Hematopoietic multipotent progenitor cell treated with erythropoietin and hydrocortisone succinate and interleukin-3 and kit ligand, for 8 days (in vitro differentiated cells): Measurements from ENCODE around the gene FXYD3.

Experiments used
- DNase-seq: peaks from one replicate; pipeline ENCODE4 v3.0.0-alpha.2; 2015

Gene FXYD3

GRCh38 chr19:35107545-35107944 lies 8.1 kb upstream of the FXYD3 start:
- DNase-seq, result no peak

DNA sequence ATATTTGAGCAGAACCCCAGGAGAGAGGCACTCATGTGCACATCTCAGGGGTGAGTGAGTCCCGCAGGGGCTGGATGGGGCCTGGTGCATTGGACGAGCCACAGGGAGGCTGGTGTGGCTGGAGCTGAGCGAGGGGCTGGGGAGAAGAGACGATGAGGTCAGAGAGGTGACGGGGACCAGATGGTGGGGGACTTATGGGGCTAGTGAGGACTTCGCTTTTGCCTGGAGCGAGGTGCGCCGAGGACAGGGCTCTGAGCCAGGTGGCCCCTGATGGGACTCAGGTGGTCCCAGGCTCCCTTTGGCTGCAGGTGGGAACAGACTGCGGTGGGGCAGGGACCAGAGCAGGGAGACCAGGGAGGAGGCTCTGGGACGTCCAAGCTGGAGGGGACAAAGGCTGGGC lies 6.9 kb upstream of the FXYD3 start:
- no peak for DNase-seq

DNA sequence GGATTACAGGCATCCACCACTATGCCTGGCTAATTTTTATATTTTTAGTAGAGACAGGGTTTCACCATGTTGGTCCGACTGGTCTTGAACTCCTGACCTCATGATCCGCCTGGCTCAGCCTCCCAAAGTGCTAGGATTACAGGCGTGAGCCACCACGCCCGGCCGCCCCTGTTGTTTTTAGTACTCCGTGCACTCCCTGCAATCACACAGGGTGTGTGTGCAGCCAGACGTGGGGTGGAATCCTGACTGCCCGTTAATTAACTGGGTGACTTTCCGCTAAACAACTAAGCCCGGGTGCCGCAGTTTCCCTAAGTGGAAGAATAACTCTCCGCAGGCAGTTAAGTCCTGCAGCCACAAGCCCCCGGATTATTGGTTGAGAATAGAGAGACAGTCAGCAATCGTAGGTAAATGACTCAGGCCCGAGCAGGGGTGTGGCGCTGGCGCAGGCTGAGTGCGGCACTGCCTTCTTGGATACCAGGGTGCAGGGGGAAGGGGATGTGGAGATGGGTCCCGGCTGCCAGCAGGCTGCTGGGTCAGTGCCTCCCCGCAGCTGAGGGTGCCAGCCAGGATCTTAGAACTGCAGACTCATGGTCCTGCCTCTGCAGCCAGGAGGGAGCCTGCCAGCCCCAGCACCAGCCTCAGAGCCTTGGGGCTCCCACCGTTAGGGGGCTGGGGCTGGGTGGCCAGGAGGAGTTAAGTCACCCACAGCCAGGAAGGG lies 6.1 kb upstream of the FXYD3 start:
- DNase-seq, result peak; percentile 48

- DNase-seq, result no peak
These were observed 4.6 kb upstream of the FXYD3 start for GRCh38 chr19:35110974-35111373.

DNA sequence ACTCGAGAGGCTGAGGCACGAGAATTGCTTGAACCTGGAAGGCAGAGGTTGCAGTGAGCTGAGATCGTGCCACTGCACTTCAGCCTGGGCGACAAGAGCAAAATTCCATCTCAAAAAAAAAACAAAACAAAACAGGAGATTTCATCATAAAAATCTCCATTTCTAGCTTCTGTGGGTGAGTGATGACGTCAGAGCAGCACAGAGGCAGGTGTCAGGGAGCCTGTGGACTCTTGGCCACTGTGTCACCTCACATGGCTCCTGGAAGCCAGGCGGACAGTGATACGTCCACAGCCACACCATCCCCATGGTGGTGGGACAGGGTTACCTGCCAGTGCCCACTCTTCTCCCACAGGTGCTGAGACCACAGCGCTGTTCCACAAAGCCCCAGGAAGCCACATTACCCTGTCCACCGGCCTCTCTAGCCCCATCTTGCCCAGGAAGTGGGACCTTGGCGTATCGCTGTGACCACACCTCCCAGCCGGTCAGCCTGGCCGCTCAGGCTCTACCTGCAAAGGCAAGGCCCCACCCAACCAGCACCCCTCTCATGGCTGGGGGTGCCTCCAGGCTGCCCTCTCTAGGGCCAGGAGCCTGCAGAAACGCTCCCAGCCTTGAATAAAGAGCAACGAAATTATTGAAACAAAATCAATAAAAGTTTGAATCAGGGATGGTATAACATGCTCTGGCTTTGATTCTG lies 2.5 kb upstream of the FXYD3 start:
- no peak for DNase-seq

- DNase-seq, result peak; percentile 72
These were observed 1.1 kb upstream of the FXYD3 start for GRCh38 chr19:35114353-35115176.

DNA sequence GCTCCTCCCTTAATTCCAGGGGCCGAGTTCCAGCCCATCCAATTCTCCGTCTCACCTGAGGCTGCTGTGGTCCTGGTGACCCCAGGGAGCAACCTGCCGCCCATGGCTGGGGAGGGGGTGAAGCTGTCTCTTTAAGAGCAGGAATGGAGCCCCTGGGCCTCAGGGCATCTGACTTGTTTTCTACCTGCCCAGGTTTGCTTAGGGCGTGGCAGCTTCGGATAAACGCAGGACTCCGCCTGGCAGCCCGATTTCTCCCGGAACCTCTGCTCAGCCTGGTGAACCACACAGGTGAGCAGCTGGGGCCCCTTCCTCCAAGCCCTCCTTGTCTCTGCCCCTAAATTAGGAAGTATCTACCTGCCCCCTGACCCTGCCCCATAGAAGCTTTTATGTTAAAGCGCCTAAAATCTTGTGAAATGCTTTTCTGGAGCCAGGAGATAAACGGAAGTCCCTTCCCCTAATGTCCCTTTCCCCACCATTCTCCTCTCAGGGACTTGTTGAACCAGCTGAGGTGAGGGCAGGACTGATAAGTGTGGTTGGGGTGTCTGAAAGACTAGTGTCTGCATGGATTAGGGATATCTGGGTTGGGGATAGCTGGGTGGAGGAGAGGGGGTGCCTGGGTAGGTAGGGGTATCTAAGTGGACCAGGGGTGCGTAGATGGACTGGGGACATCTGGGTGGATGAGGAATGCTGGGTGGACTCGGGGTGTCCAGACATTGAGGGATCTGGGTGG lies 614 bp downstream of the FXYD3 start:
- DNase-seq, result peak; percentile 21

DNA sequence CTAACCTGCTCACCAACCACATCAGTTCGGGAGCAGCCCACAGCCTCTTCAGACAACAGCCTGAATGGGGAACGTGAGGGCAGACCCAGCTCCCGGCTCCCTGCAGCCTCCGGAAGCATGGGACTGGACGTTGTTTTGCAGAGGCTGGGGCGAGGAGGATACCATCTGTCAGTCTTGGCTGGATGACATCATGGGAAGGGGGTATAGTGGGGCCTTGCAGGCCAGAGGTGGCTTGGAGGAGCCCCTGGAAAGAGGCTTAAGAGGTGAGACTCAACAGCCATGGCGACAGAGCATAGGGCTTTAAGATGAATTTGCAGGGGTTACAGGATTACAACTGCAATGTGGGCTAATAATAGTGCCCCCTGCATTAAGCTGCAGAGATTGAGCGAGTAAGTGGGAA lies 1.5 kb downstream of the FXYD3 start:
- DNase-seq, result no peak

DNA sequence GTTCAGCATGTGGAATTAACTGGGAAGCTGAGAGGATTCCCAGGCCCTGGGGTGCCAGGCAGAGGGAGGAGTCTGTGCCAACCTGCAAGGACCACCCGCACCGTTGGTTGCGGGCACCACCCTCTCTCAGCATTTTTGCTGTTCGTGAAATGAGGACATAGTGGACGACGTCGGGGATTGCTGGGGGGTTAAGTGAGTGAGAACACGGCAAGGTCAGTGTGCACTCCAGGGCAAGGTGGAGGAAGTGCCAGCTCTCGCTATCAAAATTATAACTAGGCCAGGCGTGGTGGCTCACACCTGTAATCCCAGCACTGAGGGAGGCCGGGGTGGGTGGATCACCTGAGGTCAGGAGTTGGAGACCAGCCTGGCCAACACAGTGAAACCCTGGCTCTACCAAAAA lies 2.2 kb downstream of the FXYD3 start:
- no peak for DNase-seq

DNA sequence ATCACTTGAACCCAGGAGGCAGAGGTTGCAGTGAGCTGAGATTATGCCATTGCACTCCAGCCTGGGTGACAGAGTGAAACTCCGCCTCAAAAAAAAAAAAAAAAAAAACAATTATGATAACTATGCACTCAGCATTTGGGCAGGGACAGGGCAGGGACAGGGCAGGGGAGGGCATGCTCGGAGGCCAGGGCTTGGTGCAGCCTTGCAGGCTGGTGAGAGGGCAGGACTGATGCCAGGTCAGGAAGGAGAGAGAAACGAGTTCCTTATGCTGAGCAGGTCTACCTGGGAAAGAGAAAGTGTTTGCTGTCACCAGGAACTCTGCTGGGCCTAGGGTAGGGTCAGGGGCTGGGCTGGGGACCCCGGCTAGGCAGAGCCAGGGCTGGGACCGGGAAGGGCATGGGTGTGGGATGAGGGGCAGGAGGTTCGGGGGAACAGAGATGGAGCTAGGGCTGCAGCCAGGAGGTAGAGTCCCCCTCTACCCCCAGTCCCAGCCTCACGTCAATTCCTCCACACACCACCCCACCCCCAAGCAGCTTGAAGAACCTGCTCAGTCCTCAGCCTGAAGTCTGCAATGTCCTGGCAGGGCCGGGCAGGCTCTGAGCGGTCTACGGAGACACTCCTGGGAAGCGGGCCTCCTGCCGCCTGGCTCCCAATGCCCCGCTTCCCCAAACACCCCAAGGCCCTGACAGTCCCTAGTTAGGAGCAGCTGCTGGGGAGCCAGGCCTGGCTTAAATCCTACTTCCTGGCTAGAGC lies 2.8 kb downstream of the FXYD3 start:
- DNase-seq, result peak; percentile 71

DNA sequence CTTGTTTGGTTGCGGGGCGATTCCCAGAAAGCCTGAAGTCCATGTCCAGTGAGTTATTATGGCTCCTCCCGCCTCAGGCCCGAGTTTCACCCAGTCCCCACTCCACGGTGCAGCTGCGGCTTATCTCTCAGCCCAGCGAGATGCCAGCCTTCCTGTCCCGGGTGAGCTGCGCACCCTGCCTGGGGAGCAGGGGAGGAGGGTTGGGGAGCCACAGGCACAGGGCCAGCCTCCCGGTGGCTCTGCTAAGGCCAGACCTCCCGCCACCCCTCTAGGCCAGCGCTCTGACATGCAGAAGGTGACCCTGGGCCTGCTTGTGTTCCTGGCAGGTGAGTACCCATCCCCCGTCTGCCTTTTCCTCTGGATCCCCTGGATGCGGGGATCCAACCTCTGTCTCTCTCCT lies 3.5 kb downstream of the FXYD3 start:
- peak; percentile 80 for DNase-seq

- no peak for DNase-seq
These were observed 4.0 kb downstream of the FXYD3 start for GRCh38 chr19:35119578-35120155.

- no peak for DNase-seq
These were observed 4.9 kb downstream of the FXYD3 start for GRCh38 chr19:35120492-35120891.

GRCh38 chr19:35120898-35121297 lies 5.3 kb downstream of the FXYD3 start:
- no peak for DNase-seq

DNA sequence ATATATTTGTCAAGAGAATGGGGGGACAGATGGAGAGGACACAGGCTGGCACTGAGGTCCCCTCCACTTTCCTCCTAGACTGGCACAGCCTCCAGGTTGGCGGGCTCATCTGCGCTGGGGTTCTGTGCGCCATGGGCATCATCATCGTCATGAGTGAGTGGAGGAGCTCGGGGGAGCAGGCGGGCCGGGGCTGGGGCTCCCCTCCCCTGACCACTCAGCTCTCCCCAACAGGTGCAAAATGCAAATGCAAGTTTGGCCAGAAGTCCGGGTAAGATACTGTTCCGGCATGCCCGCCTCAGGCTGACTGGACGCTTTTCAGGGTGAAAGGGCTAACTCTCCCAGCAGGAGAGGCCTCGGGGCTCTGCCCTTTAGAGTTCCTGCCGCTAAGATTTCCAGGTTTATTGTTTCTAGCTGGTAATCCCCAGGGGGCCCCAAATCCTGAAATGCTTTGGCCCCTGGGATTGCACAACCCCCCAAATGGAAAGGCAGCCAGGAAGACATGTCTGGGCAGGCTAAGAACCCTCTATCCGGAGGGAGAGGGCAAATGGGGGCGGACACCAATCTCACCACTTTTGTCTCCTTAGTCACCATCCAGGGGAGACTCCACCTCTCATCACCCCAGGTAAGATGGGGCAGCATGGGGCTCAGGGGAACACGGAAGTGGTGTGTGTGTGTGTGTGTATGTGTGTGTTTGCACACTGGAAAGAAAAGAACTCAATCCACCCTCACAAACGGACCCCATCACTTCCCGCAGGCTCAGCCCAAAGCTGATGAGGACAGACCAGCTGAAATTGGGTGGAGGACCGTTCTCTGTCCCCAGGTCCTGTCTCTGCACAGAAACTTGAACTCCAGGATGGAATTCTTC lies 7.3 kb downstream of the FXYD3 start:
- no peak for DNase-seq

GRCh38 chr19:35123573-35123972 lies 8.0 kb downstream of the FXYD3 start:
- DNase-seq, result peak; percentile 45

DNA sequence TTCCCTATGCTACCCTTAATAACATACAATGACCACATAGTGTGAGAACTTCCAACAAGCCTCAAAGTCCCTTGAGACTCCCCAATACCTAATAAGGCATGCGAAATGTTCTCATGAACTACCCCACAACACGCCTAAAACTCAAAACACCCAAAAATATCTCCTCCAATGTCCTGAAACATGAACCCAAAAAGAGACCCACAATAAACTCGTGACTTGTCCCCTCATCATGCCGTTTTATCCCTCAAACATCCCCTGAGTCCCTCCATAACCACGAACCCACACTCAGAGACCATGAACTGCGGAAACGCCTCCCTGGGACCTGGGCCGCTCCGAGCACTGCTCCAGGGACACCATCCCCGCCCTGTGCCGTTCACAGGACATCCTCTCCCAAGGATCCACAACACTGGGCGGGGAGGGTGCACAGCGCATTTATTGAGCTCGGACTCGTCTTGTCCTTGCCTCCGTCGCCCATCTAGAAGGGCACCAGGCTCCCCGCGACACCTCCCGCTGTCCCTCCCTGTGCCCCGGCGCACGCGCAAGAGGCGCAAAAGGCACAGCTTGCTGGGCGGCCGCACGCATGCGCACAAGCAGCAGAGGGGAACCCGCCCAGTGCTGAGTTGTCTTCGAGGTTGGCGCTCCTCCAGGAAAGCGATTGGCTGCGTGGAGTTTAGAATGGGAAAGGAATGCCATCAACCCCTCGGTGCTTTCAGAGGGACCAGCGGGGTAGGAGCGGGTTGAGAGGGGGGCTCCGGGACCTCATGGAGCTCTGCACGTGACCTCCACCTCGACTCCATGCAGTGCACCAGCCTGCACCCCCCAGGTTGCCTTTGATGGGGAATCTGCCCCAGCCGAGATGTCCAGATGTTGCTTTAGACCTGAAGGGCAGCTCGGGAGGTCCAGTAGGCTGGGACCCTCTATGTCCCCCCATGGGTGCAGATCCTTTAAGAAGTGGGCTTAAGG lies 8.8 kb downstream of the FXYD3 start:
- peak; percentile 95 for DNase-seq

- DNase-seq, result no peak
These were observed 9.7 kb downstream of the FXYD3 start for GRCh38 chr19:35125270-35125717.
